CD4-positive, alpha-beta T cell treated with Interleukin-1 beta for 1 hour (primary cell): ENCODE data around the gene AHSA1.
"Not testable (repeated sequence)": the region's sequence is repeated elsewhere in the genome, so short reads cannot be mapped to it uniquely, and the experiment has no call there.

Experiments used
- DNase-seq, 2 donors: peaks; one replicate each; pipeline ENCODE4 v3.0.0-alpha.2; 2020 to 2022

AHSA1 gene

DNA sequence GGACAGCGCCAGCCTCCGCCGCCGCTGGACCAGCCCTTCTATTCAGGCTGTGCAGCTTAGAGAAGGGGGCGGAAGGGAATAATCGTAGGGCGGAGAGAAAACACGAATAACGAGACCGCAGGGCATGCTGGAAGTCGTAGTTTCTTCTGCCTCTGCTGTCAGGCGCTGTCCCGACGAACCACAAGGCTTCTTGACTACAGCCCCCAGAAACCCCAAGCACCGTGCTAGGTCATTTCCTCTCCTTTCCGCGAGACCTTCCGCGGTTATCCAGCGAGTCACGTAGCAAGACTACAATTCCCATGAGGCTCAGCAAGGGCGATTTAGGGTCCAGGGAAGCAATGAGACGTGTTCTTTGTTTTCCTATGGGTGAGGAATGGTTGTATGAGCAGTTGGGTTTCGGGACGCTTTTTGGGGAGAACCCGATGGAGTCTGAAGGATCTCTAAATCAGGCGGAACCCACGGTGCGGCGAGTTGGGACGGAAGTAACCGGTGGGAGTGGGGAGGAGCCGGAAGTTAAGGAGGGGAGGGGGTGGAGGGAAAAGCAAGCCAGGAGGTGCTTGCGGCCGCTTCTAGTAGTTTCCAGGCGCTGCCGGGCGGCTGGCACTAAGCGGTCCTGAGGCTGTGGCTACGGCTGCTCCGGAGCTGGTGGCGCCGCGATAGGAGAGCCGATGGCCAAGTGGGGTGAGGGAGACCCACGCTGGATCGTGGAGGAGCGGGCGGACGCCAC is at the start of gene AHSA1, which contains the start of gene VIPAS39:
AHSA1 (plus strand) TSS at position 572 of the 727 bp plus-strand sequence; CDS start at position 669, 97 bp downstream.
VIPAS39 (minus strand) TSS at position 80 of the 727 bp plus-strand sequence. CDS start 3,499 bp downstream, outside the sequence.
- peak; percentile 95 to 96 for DNase-seq

DNA sequence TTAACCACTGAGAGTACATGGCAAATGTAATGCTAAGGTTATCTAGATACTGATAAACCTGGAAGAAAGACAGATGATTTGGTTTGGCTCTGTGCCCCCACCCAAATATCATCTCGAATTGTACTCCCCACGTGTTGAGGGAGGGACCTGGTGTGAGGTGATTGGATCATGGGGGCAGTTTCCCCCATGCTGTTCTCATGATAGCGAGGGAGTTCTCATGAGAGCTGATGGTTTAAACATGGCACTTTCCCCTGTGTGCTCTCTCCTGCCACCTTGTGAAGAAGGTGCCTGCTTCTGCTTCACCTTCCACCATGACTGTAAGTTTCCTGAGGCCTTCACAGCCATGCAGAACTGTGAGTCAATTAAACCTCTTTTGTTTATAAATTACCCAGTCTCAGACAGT is 48.8 kb upstream of the AHSA1 start:
- DNase-seq, result no peak

DNA sequence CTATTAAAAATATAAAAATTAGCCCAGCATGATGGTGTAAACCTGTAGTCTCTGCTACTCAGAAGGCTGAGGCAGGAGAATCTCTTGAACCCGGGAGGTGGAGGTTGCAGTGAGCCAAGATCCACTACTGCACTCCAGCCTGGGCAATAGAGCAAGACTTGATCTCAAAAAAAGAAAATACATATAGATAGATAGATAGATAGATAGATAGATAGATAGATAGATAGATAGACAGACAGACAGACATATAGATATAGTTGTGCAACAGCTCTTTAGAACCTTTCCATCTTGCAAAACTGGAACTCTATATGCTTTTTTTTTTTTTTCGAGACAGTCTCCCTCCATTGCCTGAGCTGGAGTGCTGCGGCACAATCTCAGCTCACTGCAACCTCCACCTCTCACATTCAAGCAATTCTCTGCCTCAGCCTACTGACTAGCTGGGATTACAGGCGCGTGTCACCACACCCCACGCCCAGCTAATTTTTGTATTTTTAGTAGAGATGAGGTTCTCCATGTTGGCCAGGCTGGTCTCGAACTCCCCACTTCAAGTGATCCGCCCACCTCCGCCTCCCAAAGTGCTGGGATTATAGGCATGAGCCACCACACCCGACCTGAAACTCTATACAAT is 42.4 kb upstream of the AHSA1 start:
- DNase-seq, result not testable (repeated sequence)

DNA sequence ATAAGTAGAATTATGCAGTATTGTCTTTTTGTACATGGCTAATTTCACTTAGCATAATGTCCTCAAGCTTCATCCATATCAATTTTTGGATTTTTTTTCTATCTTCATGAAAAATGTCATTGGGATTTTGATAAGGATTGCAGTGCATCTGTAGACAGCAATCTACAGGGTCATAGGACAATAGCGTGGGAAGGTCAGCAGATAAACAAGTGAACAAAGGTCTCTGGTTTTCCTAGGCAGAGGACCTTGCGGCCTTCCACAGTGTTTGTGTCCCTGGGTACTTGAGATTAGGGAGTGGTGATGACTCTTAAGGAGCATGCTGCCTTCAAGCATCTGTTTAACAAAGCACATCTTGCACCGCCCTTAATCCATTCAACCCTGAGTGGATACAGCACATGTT is 41.8 kb upstream of the AHSA1 start:
- not testable (repeated sequence) for DNase-seq

DNA sequence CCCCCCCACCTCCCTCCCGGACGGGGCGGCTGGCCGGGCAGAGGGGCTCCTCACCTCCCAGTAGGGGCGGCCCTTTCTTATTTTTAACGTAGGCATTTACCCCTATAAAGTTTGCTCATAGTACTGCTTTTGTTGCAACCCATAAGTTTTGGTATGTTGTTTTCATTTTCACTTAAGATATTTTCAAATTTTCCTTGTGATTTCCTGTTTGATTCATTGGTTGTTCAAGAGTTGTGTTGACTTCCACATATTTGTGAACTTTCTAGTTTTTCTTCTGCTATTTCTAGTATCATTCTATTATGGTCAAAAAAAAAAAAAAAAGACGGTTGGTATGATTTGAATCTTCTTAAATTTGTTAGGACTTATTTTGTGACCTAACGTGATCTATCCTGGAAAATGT is 41.1 kb upstream of the AHSA1 start:
- DNase-seq, result no peak

DNA sequence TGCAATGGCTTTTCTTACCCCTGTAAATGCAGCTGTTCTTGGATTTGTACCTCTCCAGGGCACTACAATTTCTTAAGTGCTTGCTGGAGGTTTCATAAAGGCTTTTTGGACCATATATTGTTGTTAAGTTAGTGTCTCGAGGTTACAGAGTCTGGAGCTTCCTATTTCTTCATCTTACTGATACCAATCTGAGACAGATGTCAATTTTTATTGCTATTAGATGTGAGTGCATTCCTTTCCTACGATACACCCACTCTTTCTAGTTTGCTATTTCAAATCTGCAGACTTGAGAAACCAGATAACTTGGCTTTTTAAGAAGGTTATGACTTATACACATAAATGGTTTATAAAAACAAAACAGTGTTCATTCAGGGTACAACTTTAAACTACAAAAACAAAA is 36.7 kb upstream of the AHSA1 start:
- DNase-seq, result no peak

DNA sequence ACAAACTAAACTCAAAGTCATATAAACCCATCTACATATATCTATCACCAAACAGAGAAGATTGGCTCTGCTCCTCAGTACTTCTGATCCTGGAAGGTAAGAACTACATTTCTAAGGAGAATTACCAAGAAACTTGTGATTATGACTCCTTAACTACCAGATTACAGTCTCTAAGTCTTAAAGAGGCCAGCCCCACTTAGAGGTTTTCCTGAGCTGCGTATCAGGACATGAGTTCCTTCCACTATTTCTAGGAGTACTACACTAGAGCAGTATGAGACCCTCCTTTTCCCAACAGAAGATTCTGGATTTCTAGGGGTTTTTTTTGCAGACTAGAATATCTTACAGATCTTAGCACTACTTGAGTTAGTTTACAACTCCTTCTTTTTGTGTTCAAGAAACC is 34.5 kb upstream of the AHSA1 start, which contains the start of gene NOXRED1:
NOXRED1 (minus strand) TSS at position 101 of the 400 bp plus-strand sequence. CDS start 634 bp downstream, outside the sequence.
- DNase-seq, result no peak

DNA sequence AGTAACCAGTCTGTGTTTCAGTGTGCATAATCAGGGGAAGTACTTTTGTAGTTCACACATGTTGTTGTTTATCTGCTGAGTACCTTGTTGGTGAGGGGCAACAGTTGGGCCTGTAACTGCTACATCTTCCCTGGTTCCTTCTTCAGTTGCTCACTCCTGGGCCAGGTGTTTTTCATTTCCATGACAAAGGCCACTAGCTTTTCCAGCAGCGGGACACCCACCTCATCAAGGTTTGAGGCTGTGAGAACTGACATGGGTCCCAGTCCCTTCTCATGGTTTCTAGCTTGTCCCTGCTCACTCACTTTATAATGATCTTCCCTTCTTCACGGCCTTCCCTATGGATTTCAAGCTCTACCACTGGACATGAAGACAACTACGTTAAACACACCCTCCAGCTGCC is 33.0 kb upstream of the AHSA1 start:
- no peak for DNase-seq

DNA sequence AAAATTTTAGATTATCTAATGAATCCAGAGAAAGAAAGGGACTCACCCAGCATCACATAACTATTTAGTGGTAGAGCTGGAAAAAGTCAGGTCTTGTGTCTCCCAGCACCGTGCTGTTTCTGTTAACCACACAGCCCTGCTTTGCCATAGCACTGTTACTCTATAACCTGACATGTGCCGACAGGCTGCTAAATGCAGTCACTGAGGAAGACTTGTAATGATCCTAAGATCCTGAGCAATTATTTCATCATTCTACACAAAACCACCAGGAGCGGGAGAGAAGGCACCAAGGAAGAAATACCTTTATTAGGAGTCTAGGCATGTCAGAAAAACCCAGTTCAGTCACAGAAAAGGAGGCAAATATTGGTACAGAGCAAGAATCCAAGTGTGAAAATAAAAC is 31.5 kb upstream of the AHSA1 start:
- DNase-seq, result no peak

DNA sequence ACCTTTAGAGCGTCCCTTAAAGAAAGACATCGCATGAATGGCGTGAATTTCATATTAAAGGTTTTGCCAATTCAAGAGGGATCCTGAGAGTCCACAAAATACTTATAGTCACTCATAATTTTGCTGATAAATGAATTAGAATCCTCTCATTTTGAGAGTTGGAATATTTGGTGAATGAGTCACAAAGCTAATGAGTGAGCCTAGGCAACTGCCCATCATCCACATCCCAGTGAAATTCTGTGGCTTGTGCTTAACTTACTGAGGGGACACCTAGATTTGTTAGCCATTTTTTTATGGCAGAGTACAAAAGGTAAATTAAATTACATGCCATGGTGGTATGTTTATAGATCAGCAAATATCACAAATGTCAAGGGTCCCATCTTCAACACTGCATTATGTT is 21.9 kb upstream of the AHSA1 start:
- DNase-seq, result no peak

DNA sequence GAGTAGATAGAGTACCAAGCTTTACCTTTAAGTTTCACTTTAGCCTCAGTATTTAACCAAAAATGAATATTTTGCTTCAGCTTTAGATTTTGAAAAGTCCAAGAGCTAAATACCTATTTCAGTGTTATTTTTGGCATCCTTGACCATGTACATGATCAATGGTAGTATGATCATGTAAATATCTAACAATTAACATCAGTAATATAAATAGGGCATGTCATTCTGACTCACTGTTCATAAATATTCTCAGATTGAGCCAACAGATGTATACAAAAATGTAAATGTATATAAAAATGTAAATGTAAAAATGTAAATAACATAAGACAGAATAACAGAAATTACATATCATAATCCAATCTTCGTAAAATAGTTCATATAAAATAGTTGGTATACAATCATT is 19.3 kb upstream of the AHSA1 start:
- DNase-seq, result no peak

DNA sequence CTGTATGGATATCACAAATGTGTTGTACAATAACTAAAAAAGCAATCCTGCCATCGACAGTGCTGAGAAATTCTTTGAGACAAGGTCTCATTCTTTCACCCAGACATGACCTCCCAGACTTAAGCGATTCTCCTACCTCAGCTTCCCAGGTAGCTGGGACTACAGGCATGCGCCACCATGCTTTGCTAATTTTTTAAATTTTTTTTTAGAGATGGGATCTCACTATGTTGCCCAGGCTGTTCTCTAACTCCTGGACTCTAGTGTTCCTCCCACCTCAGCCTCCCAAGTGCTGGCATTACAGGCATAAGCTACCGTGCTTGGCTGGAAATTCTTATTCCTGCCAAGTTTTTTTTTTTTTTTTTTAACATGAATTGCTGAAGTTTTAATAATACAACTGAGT is 18.0 kb upstream of the AHSA1 start:
- DNase-seq, result no peak

DNA sequence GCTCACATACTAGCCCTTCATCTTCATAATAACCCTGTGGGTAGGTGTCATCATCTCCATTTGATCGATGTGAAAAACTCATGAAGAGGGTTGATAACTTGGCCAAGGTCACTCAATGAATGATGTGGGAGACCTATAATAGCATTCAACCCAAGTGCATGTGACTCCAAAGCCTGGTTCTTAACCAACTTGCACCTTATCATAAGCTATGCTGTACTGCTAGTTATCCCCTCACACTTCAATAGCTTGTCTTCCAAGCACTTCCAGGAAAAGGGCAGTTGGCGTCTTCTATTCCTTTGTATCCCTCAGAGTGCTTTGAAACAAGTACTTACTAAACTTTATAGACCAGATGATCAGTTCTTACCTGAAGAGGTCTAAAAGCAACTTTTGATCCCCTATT is 15.7 kb upstream of the AHSA1 start:
- no peak for DNase-seq

DNA sequence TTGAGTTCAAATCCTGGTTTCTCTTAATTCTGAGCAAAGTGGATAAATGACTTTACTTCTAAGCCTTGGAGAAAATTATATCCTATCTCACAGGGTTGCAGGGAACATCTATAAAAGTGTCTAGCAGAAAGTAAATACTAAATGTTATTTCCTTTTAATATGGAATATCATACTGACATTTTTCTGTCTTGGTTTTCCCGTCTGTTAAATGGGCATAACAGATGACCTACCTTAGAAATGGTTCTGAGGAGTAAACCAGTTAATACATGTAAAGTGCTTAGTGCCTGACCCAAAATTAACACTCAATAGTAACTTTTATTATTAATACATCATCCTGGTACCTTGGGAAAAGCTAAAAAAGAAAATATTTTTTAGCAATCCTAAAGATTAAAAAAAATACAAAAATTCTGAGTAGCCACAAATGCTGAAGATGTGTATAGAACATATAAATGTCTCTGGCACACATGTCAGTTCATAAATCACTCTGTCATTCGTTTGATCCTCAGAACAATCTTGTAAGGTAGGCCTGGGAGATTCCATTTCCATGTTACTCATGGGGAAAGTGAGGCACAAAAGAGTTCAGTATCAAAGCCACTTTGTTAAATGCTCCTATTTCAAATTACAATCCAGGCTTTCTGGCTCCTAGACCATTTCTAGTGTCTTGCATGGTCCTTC is 1.8 kb upstream of the AHSA1 start:
- DNase-seq, result no peak

DNA sequence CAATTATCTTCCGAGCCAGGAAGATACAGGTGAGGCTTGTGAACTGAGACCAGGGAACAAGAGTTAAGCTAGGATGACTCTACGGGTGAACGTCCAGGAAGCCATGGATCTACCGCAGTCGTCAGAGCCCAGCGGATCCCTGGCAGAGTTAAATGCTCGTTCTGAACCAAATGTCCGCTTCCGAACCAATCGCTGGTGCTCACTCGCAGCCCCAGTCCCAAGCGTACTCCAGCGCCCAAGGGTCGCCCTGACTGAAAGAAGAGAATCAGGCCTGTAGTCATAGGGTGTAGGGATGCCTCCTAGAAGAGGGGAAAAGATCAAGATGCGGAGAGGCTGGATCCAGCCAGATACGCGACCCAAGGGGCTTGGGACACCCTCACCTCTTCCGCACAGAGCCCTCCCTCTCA is 775 bp upstream of the AHSA1 start:
- DNase-seq, result no peak

DNA sequence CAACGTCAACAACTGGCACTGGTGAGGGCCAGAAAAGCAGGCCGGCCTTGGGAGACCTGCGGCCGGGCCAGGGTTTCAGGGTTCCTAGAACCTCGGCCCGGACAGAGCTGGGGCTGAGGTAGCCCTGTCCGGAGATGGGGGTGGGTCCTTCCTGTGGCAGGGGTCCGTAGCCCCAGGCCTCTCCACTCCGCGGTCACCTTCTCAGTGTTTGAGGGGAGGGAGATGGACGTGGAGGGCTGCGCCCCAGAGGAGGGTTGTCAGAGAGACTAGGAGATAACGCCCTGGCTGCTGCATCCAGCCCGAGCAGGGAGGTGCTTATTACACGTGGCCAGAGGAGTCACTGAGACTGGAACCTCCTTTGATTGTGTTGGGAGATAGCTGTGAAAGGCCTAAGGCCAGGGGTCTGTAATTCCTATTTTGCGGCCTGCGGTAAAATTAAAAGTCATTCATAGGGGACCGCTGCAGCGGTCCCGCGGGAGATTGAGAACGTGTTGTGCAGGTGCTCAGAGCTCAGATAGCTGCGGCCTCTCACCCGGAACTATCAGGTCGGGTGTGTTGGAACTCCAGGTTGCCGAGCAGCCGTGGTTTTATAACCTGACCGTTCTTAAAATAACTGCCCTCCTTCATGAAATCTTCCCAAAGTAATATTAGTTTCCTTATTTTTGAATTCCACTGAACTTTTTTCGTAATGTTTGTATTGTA is 507 bp downstream of the AHSA1 start:
- DNase-seq, result peak; percentile 17 to 27

DNA sequence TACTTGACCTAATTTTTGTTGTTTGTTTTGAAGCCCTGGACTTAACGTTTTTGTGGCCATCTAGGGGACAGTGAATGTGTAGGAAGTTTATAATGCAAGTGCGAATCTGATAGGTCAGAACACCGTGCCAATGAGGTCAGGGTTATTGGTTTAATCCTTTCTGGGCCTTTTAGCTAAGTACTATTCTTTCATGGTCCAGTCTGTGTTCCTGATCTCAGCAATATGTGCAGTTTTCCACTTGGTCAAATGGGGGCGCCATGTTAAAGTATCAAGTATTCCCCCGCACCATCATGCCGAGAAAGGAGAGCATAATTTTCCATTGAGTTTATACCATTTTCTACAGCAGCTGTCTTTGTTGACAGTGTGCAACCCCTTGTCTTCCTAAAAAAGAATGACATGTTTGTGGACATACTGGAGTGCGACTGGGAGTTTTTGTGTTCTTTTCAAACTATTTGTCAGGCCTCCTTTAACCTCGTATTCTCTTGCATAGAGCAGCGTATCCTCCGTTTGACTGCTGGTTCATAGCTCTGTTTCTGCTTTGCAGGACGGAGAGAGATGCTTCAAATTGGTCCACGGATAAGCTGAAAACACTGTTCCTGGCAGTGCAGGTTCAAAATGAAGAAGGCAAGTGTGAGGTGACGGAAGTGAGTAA is 1.3 kb downstream of the AHSA1 start:
- DNase-seq, result peak; percentile 44 to 67

DNA sequence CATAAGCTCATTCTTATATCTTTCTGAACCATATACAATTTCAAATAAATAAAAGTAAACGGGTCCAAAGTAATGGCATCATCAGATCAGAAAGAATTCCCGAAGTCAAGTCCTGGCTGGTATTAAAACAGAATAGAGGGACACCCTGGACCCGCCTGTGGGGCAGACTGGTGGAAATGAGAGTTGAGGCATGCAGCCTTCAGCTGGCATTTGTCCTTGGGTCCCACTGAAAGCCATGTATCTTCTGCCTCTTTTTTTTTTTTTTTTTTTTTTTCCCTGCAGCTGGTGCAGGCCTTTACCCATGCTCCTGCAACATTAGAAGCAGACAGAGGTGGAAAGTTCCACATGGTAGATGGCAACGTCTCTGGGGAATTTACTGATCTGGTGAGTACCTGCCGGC is 9.9 kb downstream of the AHSA1 start:
- no peak for DNase-seq

DNA sequence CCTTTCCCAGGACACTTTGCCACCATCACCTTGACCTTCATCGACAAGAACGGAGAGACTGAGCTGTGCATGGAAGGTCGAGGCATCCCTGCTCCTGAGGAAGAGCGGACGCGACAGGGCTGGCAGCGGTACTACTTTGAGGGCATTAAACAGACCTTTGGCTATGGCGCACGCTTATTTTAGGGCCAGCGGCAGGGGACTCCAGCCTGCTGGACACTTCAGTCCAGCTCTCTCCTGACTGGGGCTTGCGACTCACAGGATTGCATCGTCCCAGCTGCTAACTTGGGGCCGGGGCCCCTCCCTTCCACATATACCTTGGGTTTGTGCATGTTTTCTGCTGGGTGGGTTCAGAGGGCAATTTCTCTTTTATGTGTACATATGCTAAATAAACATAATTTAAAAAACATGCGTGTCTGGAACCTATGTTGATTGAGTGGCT is 11.2 kb downstream of the AHSA1 start:
- no peak for DNase-seq

DNA sequence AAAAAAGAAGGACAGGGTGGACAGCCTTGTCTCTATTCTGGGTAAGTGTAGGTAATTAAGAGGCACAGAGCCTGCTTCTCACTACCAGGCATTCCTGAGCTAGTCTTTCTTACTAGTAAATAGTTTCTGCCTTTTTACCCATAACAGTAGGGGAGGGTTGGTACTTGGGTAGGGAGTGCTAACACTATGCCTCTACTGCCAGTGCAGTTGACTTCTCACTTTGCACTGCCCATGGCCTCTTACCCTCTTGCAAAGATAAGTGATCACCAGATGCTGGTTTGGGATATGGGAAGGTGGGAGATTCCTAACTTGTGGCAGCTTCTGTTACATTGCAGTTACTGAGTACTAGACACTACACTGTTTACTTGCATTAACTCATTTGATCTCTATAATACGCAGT is 11.6 kb downstream of the AHSA1 start:
- no peak for DNase-seq

DNA sequence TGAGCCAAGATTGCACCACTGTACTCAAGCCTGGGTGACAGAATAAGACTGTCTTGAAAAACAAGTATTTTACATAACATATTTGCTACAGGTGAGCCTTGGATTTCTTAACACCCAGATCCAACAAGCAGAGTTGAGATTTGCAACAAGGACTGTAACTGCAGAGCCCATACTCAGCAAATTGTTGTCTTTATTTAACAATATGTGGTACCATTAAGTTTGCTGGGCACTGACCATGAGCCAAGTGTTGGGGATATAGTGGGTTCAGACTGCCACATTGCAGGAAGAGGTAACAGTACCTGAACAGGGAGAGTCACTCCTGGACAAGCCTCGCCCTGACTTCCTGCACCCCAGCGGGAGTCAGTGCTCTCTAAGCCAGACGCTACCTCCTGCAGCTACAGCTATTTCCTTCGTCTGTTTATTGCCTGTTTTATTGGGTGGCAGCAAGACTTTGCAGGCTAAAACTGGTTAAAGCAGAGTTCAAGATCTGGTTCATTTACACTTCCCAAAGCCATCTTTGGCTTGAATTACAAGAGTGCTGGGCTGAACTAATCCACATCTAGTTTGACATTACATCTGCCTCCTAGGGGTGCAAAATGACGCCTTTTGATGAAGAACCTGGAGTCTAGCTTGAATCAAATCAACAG is 12.5 kb downstream of the AHSA1 start:
- no peak for DNase-seq

DNA sequence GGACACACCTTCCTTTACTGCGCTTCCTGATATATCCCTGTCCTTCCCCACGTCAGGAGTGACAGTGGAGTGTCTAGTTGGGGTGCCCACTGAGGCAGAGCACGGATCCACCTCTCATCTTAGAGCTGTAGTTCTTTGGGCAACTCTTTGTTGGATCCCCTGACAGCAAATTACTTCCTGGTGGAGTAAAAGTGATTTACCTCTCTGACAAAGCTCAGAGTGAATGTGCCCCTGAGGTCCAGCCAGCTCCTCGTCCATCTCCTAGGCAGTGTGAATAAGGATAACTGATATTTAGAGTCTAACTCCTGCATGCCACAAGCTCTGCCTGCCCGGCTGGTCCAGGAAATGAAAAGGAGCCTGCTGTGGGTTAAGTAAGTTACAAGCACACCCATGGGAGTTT is 16.0 kb downstream of the AHSA1 start:
- DNase-seq, result no peak
